Subcutaneous preadipocyte (primary cell): ENCODE measurements around the gene FKBP4. TPM values are rescaled to one million over a fixed set of nuclear protein-coding genes. Genes with fewer than 3 reads are reported as not detected.

Source experiments
- total RNA-seq: library from RNA; depleted of rRNA; stranded (reverse); fragments of >200 nt; gene quantifications from 2 replicates; pipeline ENCODE4 v1.2.3, GENCODE V29; 2012

FKBP4 gene
- 35.6 and 49.3 TPM in 2 replicates for total RNA-seq

DNA sequence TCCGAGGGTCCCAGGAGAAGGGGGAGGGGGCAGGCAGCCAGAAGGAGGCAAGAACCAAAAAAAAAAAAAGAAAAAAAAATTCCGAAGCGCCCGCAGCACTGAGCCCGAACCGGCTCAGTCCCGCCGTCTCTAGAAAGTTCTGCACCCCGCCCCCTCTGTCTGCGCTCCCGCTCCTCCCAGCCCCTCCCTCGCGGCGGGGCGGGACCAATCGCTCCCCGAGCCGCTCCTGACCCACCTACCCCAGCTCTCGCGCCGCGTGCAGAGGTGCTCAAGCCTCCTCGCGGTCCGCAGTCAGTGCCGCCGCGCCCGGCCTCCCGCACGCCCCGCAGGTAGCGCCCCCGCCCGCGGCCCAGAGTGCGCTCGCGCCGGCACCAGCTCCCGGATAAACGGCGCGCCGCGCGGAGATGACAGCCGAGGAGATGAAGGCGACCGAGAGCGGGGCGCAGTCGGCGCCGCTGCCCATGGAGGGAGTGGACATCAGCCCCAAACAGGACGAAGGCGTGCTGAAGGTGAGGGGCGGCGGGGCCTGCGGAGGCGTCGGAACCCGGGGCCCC lies at the start of gene FKBP4:
Gene FKBP4 (plus strand): TSS at position 235 of the 554 bp plus-strand sequence. CDS start 170 bp downstream, at position 405.

DNA sequence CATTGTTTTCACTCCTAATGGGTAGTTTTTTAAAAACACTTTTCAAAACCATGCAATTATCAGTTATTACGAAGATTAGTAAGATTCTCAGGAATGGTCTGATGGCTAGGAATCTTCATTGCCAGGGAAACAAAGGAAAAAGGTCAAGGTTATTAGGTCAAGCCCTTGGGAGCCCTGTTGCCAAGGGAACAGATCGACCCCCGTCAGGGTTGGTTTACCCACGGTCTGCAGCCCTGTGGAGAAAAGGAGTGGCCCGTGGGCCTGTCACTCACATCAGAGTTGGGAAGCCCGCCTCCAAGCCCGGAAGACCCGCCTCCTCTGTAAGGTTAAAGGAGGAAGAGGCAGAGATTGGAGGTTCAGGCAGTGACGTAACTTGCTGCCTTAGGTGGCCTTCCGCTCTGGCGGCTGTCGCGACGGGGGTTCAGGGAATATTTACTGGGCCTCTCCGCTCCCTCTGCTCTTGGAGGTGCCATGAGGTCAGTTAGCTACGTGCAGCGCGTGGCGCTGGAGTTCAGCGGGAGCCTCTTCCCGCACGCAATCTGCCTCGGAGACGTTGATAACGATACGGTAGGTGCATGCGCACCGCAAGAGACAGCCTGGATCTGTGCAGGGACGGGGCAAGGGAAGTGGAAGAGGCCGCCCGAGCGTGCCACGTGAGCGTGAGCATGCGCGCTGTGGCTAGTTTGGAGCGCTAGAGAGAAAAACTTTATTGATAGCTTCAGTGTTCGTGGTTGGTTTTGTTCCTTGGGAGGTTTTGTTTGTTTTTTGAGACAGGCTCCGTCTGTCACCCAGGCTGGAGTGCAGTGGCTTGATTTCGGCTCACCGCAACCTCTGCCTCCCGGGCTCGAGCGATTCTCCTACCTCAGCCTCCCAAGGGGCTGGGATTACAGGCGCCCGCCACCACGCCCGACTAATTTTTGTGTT lies 17.8 kb downstream of the FKBP4 start, which contains the start of gene ITFG2:
Gene ITFG2 (plus strand): TSS at position 379 of the 924 bp plus-strand sequence. CDS start 93 bp downstream, at position 472.

DNA sequence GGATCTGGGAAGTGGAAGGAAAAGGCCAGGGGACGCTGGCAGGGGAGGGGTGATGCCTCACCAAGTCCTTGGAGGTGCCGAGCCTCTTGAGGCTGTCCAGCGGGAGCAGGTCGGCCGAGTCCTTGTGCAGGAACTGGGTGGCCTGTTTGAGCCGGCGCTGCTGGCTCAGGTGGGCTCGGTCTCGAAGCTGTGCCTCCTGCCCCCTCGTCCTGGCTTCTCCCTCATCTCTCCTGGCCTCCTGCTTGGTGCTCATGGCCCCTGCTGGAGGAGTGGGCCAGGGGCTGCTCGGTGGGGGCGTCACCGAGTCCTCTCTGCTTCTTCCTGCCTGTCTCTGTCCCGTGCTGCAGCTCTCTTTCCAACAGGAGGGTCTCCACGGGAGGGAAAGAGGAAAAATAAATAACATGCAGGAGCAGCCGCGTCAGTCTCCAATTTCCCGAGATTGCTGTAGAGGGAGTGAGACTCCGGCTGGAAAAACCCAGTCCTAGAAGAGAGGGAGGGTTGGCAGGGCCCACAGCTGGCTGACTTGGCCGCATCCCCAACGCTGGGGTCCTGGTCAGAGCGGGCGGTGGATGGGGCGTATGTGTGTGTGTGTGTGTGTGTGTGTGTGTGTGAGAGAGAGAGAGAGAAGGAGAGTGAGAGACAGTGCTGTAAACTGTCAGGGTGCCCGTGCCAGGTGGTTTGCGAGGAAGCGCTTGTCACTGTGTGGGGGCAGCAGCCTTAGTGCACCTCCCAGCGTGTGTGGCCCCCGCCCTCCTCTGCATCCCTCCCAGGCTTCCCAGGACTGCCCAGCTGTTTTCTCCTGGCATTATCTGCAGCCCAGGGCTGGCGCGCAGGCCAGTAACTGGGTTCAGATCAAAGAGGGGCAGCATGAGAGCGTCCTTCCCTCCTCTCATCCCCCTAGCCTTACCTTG lies 40.1 kb downstream of the FKBP4 start, which contains the start of gene NRIP2:
Gene NRIP2 (minus strand): TSS at position 455 of the 911 bp plus-strand sequence. CDS start 52 bp downstream, at position 403.

Other genes starting within 250 kb of the FKBP4 start
- 20.2 and 23.9 TPM in 2 replicates for gene ITFG2, start 17.7 kb downstream of the FKBP4 start, total RNA-seq
- under 0.01 TPM in 1 of 2 replicates, not detected in the other for gene NRIP2, start 40.1 kb downstream of the FKBP4 start, total RNA-seq
- not detected in 2 replicates for gene TEX52, start 62.1 kb downstream of the FKBP4 start, total RNA-seq
- 24.6 and 26.2 TPM in 2 replicates for gene FOXM1, start 82.2 kb downstream of the FKBP4 start, total RNA-seq
- 16.5 and 27.8 TPM in 2 replicates for gene RHNO1, start 82.3 kb downstream of the FKBP4 start, total RNA-seq
- 36.7 and 43.8 TPM in 2 replicates for gene TULP3, start 95.9 kb downstream of the FKBP4 start, total RNA-seq
- gene TEAD4, start 164.4 kb downstream of the FKBP4 start, total RNA-seq: 16.9 and 22.7 TPM in 2 replicates